Endometrial microvascular endothelial cells (primary cell): ENCODE measurements around the gene ZDHHC8. TPM values are rescaled to one million over a fixed set of nuclear protein-coding genes. Genes with fewer than 3 reads are reported as not detected.

ENCODE experiments used
- in situ Hi-C: cut with HindIII; loops from 2 replicates; pipeline ENCODE4 v1.10.0; 2017; ENCODE audit warnings: low sequenced_read_pairs, low pct_unique_long_range_greater_than_20kb; ENCODE audit errors: inconsistent ontology term
- total RNA-seq: library from RNA; depleted of rRNA; stranded (reverse); fragments of >200 nt; gene quantifications from one replicate; pipeline ENCODE4 v1.2.3, GENCODE V29; 2015; ENCODE audit errors: inconsistent ontology term

ZDHHC8 gene
- total RNA-seq, 1 donor from 2014 or later = 35.2 TPM

GRCh38 chr22:20123366-20124082 is 8.1 kb upstream of the ZDHHC8 start:
- in situ Hi-C loops = loop anchor here (25.0 kb wide), 2 partner anchors 161 to 361 kb away; partner anchors contain the start of gene TBX1

- in situ Hi-C loops = loop anchor here (25.0 kb wide), 2 partner anchors 162 to 362 kb away; partner anchors contain the start of gene TBX1
Observed at GRCh38 chr22:20124083-20124787, 7.4 kb upstream of the ZDHHC8 start.

- in situ Hi-C loops = loop anchor here (25.0 kb wide), 1 partner anchor 162 kb away; no protein-coding TSS in a partner anchor
Observed at GRCh38 chr22:20125201-20126174, 6.1 kb upstream of the ZDHHC8 start.

GRCh38 chr22:20126284-20127029 is 5.1 kb upstream of the ZDHHC8 start:
- in situ Hi-C loops = loop anchor here (25.0 kb wide), 1 partner anchor 161 kb away; no protein-coding TSS in a partner anchor

GRCh38 chr22:20127318-20127868 is 4.2 kb upstream of the ZDHHC8 start:
- in situ Hi-C loops = loop anchor here (25.0 kb wide), 1 partner anchor 160 kb away; no protein-coding TSS in a partner anchor

GRCh38 chr22:20127869-20128618 is 3.6 kb upstream of the ZDHHC8 start:
- in situ Hi-C loops = loop anchor here (25.0 kb wide), 1 partner anchor 159 kb away; no protein-coding TSS in a partner anchor

- in situ Hi-C loops = loop anchor here (25.0 kb wide), 1 partner anchor 159 kb away; no protein-coding TSS in a partner anchor
Observed at GRCh38 chr22:20128619-20128901, 3.0 kb upstream of the ZDHHC8 start.

GRCh38 chr22:20128902-20129746 is 2.5 kb upstream of the ZDHHC8 start:
- in situ Hi-C loops = loop anchor here (25.0 kb wide), 1 partner anchor 158 kb away; no protein-coding TSS in a partner anchor

GRCh38 chr22:20129747-20130014 is 1.9 kb upstream of the ZDHHC8 start:
- in situ Hi-C loops = loop anchor here (25.0 kb wide), 1 partner anchor 158 kb away; no protein-coding TSS in a partner anchor

- in situ Hi-C loops = loop anchor here (25.0 kb wide), 1 partner anchor 157 kb away; no protein-coding TSS in a partner anchor
Observed at GRCh38 chr22:20130319-20130718, 1.3 kb upstream of the ZDHHC8 start.

- in situ Hi-C loops = loop anchor here (25.0 kb wide), 1 partner anchor 156 kb away; no protein-coding TSS in a partner anchor
Observed at GRCh38 chr22:20130731-20131596, 640 bp upstream of the ZDHHC8 start.

- in situ Hi-C loops = loop anchor here (25.0 kb wide), 1 partner anchor 155 kb away; no protein-coding TSS in a partner anchor
Observed at GRCh38 chr22:20131859-20132685, 468 bp downstream of the ZDHHC8 start.

GRCh38 chr22:20132686-20133246 is 1.2 kb downstream of the ZDHHC8 start:
- in situ Hi-C loops = loop anchor here (25.0 kb wide), 1 partner anchor 155 kb away; no protein-coding TSS in a partner anchor

- in situ Hi-C loops = loop anchor here (25.0 kb wide), 1 partner anchor 153 kb away; no protein-coding TSS in a partner anchor
Observed at GRCh38 chr22:20133930-20134549, 2.4 kb downstream of the ZDHHC8 start.
